Activated CD8-positive, alpha-beta memory T cell treated with anti-CD3 and anti-CD28 coated beads for 36 hours (primary cell): Measurements from ENCODE around the gene MUC5AC. TPM values are rescaled to one million over a fixed set of nuclear protein-coding genes. Genes with fewer than 3 reads are reported as not detected.
"Not testable (repeated sequence)": the region's sequence is repeated elsewhere in the genome, so short reads cannot be mapped to it uniquely, and the experiment has no call there.

Source experiments
- CTCF ChIA-PET: fragments of 350-600 bp; sonication (Branson Sonifier 250); formaldehyde crosslinking; loops from one replicate; lab custom pipeline; 2021; ENCODE audit warnings: antibody characterized with exemption; lab: Charles Lee
- POLR2A ChIA-PET: fragments of 350-600 bp; sonication (Branson Sonifier 250); formaldehyde crosslinking; loops from one replicate; lab custom pipeline; 2021; ENCODE audit warnings: antibody characterized with exemption; lab: Charles Lee
- total RNA-seq, 2 experiments: library from RNA; stranded (reverse); gene quantifications; one replicate each; pipeline ENCODE4 v1.2.3, GENCODE V29; 2021

MUC5AC gene
- total RNA-seq, 2 experiments from 2014 or later, result not detected

- CTCF ChIA-PET, POLR2A ChIA-PET: not testable (repeated sequence)
Observed at GRCh38 chr11:1191786-1192470, 34.2 kb downstream of the MUC5AC start.

- CTCF ChIA-PET, result no interaction called here
- POLR2A ChIA-PET, result no interaction called here
Observed at GRCh38 chr11:1192741-1193325, 35.1 kb downstream of the MUC5AC start.

- ChIA-PET CTCF (no interaction called here), POLR2A (no interaction called here)
Observed at GRCh38 chr11:1193326-1194230, 35.8 kb downstream of the MUC5AC start.

GRCh38 chr11:1194231-1194976 is 36.7 kb downstream of the MUC5AC start:
- POLR2A ChIA-PET, result no interaction called here
- CTCF ChIA-PET, result no interaction called here

DNA sequence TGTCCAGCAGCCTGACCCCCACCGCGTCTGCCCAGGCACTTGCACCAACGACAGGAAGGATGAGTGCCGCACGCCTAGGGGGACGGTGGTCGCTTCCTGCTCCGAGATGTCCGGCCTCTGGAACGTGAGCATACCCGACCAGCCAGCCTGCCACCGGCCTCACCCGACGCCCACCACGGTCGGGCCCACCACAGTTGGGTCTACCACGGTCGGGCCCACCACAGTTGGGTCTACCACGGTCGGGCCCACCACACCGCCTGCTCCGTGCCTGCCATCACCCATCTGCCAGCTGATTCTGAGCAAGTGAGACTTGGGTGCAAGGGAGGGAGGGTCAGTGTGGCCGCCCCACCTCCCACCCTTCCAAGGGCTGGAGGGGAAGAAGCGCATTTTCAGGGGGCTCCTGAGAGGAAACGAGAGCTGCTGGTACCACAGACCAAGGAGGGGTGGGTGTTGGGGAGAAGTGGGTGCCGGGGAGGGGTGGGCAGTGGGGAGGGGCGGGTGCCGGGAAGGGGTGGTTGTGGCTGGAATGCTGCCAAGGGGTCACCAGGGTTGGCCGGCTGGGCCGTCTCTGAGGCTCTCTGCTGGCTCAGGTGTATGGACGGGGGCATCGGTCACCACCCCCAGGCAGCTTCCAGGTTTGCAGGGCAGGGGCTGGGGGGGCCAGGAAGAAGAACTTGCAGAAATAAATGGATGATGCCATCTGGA is 37.4 kb downstream of the MUC5AC start:
- CTCF ChIA-PET, result no interaction called here
- POLR2A ChIA-PET, result no interaction called here

DNA sequence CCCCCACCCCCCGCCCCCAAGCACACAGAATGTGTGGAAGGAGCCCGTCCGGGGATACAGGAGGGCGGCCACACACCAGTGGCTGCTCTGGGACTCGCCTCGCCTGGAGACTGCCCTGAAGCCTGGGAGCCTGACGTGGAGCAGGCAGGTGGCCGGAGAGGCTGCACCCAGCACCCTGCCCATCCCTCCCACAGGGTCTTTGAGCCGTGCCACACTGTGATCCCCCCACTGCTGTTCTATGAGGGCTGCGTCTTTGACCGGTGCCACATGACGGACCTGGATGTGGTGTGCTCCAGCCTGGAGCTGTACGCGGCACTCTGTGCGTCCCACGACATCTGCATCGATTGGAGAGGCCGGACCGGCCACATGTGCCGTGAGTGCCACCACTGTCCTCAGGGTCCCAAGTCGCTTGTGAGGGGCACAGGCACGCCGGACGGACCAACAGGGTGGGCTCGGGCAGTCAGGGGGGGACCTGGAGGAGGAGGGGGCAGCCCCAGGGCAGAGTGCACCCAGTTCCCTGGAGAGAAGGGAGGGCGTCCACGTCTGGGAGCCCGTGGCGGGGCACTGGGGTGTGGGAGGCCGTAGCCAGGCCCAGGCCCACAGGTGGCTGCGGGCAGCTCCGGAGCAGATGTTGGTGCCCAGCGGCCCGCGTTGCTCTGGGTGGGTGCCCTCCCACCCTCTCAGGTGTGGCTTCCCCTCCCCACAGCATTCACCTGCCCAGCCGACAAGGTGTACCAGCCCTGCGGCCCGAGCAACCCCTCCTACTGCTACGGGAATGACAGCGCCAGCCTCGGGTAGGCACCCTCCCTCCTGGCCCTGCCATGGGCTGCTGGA is 38.1 kb downstream of the MUC5AC start:
- ChIA-PET CTCF (no interaction called here), POLR2A (no interaction called here)

GRCh38 chr11:1196516-1197391 is 39.0 kb downstream of the MUC5AC start:
- POLR2A ChIA-PET, result no interaction called here
- CTCF ChIA-PET, result no interaction called here

GRCh38 chr11:1197431-1197885 is 39.7 kb downstream of the MUC5AC start:
- POLR2A ChIA-PET, result no interaction called here
- CTCF ChIA-PET, result no interaction called here

GRCh38 chr11:1197886-1198560 is 40.3 kb downstream of the MUC5AC start:
- CTCF ChIA-PET, result no interaction called here
- POLR2A ChIA-PET, result no interaction called here

DNA sequence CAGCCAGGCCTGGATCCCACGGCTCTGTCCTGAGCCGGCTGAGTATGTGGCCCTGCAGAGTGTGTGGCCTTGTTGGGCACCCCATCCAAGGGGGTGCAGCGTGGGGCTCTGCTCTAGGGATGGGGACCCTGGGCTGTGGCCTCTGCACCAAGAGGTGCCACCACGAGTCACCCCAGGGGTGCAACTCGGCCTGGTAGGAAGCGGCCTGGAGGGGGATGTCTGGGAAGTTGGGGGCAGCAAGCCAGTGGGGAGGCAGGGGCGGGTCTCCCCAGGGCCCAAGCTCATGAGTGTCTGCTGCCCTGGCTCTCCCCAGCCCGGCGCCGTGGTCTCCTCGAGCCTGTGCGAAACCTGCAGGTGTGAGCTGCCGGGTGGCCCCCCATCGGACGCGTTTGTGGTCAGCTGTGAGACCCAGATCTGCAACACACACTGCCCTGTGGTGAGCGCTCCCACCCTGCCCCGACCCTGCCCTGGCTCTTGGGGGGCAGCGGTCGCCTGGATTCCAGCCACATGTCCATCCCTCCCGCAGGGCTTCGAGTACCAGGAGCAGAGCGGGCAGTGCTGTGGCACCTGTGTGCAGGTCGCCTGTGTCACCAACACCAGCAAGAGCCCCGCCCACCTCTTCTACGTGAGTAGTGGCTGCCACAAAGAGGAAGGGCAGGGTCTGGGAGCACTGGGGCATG is 40.9 kb downstream of the MUC5AC start:
- ChIA-PET CTCF (no interaction called here), POLR2A (no interaction called here)

- ChIA-PET POLR2A (no interaction called here), CTCF (no interaction called here)
Observed at GRCh38 chr11:1199241-1199750, 41.5 kb downstream of the MUC5AC start.

- ChIA-PET CTCF (interaction anchor here (1.1 to 1.3 kb wide), 2 partner anchors 316 to 375 kb away, joined by 3 to 4 read pairs; no protein-coding TSS in a partner anchor), POLR2A (no interaction called here)
Observed at GRCh38 chr11:1199751-1200610, 42.2 kb downstream of the MUC5AC start.

DNA sequence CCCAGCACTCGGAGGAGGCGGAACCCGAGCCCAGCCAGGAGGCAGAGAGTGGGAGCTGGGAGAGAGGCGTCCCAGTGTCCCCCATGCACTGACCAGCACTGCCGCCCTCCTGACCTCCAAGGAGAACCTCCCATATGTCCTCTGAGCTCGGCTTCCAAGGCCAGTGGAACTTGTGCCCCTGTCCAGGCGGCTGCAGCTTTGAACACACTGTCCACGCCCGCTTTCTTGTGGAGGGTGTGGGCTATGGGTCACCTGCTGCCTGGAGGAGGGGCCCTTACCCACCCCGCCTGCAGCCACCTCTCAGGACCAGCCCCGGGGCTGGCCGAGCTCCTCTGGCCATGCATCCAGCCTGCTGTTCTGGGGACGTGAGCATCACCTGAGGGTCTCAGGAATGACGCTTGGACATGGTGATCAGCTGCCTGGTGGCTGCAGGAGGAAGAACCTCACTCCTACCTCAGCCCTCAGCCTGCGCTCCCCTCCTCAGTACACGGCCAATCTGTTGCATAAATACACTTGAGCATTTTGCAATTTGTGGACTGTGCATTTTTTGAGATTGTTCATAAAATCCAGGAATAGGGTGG is 42.9 kb downstream of the MUC5AC start:
- ChIA-PET CTCF (interaction anchor here (1.1 to 1.3 kb wide), 2 partner anchors 315 to 374 kb away, joined by 3 to 4 read pairs; no protein-coding TSS in a partner anchor), POLR2A (no interaction called here)

- ChIA-PET POLR2A (no interaction called here), CTCF (interaction anchor here (0.7 to 1.3 kb wide), 2 partner anchors 313 to 314 kb away, joined by 3 read pairs; no protein-coding TSS in a partner anchor)
Observed at GRCh38 chr11:1201395-1202153, 43.8 kb downstream of the MUC5AC start.
